ENCODE results near the gene PTPRD.

PTPRD gene

DNA sequence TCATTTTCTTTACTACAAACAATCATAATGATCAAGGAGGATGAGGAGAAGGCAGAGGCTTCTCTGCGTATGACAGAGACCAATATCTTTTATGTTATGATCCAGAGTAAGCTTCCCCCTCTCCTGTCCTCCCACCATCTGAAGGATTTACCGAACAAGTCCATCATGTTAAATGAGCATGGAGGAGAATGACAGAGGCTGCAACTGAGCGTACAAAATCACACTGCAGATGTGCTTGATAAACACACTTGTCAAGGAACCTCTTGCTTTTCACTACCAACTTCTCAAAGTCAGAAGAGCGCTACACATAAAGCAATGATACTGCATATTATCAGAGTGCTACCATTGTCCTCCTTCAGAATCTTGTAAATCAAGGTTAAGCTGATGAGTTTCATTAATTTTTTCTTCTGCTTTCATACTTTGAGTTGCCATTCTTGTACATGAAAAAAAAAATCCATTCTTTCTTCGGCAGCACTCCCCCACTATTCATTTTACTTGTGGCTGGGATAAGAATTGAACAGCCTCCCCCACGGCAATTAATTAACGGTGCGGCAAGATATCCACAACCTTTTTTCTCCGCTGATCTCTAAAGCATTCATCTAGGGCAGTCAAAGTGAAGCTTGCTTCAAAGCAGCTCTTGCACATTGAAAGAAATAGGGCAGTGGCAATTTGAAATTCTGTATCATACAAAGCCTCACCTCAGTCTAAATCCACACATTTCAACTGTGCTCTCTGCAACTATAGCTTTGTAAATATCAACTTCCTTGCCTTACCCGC, 2139.4 kb downstream of the PTPRD start:
- H2AFZ ChIP-seq (ENCODE audit: low read depth), result no peak overlapping the region

DNA sequence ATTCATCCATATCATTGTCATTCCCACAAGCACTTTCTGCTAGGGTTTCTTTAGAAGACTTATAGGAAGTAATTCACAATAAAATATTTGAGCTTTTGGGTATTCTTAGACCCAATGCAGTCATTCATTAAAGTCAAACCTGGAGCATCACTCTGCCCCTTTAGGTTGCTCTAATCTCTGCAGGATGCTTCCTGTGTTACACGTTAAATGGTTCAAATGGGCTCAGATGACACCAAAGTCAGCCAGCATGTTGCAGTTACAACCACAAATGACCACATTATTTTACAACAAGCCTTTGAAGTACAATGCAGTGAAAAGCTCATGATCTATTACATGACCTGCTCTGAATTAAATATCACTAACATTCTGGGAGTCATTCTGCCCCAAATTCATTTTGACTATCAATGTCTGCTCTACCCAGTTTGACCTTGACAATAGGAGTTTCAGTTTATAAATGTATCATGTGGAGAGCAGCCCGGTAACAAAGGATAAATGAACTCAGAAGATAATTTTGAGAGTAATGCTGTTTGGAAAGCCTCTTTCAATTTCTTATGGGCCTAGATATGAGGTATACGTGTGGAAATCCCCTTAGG, 2144.7 kb downstream of the PTPRD start:
- Histone ChIP-seq H3K4me3 (IDR thresholded peaks at IDR 0.05; ENCODE audit: insufficient read depth, low read depth, low read length) (no peak overlapping the region), H3K4me1 (ENCODE audit: low read depth, poor library complexity, severe bottlenecking) (no peaks in the 10 kb centered on the region), H3K27ac (no peak overlapping the region), H3K27me3 (ENCODE audit: insufficient read depth, low read depth) (no peaks in the 10 kb centered on the region), H4K20me1 (ENCODE audit: insufficient read depth) (no peaks in the 10 kb centered on the region), H3K4me2 (no peak overlapping the region), H3K36me3 (ENCODE audit: insufficient read depth) (no peaks in the 10 kb centered on the region), H3K9ac (no peak overlapping the region), H3K79me2 (ENCODE audit: insufficient read depth, low read depth) (no peaks in the 10 kb centered on the region), H2AFZ (ENCODE audit: low read depth) (no peak overlapping the region)
- TF ChIP-seq, protein P1, sequence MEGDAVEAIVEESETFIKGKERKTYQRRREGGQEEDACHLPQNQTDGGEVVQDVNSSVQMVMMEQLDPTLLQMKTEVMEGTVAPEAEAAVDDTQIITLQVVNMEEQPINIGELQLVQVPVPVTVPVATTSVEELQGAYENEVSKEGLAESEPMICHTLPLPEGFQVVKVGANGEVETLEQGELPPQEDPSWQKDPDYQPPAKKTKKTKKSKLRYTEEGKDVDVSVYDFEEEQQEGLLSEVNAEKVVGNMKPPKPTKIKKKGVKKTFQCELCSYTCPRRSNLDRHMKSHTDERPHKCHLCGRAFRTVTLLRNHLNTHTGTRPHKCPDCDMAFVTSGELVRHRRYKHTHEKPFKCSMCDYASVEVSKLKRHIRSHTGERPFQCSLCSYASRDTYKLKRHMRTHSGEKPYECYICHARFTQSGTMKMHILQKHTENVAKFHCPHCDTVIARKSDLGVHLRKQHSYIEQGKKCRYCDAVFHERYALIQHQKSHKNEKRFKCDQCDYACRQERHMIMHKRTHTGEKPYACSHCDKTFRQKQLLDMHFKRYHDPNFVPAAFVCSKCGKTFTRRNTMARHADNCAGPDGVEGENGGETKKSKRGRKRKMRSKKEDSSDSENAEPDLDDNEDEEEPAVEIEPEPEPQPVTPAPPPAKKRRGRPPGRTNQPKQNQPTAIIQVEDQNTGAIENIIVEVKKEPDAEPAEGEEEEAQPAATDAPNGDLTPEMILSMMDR (conservative IDR thresholded peaks at IDR 0.05; ENCODE audit: low read depth, low read length), result no peak

More for the DNA sequence above, 2139.4 kb downstream of the PTPRD start:
- TF ChIP-seq, protein P1 (conservative IDR thresholded peaks at IDR 0.05; ENCODE audit: low read depth, low read length), result no peak
- no peaks in the 10 kb centered on the region for H3K4me1 ChIP-seq (ENCODE audit: low read depth, poor library complexity, severe bottlenecking)
- H3K4me2 ChIP-seq, result no peak overlapping the region
- H3K9ac ChIP-seq, result no peak overlapping the region
- no peak overlapping the region for H3K27ac ChIP-seq
- no peaks in the 10 kb centered on the region for H3K36me3 ChIP-seq (ENCODE audit: insufficient read depth)
- H3K79me2 ChIP-seq (ENCODE audit: insufficient read depth, low read depth), result no peaks in the 10 kb centered on the region
- H3K27me3 ChIP-seq (ENCODE audit: insufficient read depth, low read depth), result no peaks in the 10 kb centered on the region
- H4K20me1 ChIP-seq (ENCODE audit: insufficient read depth), result no peaks in the 10 kb centered on the region
- no peak overlapping the region for H3K4me3 ChIP-seq (IDR thresholded peaks at IDR 0.05; ENCODE audit: insufficient read depth, low read depth, low read length)

DNA sequence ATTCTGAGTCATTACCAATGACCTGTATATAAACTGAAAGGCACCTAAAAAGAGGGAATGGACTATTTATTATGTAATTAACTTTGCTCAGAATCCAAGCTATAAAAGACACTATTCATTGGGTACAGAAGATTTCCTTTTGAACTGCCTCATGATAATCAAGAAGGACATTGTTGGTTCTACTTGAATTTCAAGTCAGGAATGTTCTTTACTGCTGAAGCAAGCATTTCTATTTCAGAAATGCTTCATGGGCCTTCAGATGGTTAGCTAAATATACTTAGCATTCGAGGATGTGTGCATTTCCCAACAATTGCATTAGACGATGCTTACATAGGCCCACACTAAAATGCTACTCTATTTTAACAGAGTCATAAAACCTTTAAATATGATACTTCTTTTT, 2155.0 kb downstream of the PTPRD start:
- no peaks in the 10 kb centered on the region for H3K4me1 ChIP-seq (ENCODE audit: low read depth, poor library complexity, severe bottlenecking)
- H3K27ac ChIP-seq, result no peak overlapping the region
- H3K79me2 ChIP-seq (ENCODE audit: insufficient read depth, low read depth), result no peaks in the 10 kb centered on the region
- TF ChIP-seq, protein P1 (conservative IDR thresholded peaks at IDR 0.05; ENCODE audit: low read depth, low read length), result no peak
- H3K36me3 ChIP-seq (ENCODE audit: insufficient read depth), result no peaks in the 10 kb centered on the region
- no peak overlapping the region for H3K9ac ChIP-seq
- no peak overlapping the region for H3K4me2 ChIP-seq
- no peaks in the 10 kb centered on the region for H3K27me3 ChIP-seq (ENCODE audit: insufficient read depth, low read depth)
- H3K4me3 ChIP-seq (IDR thresholded peaks at IDR 0.05; ENCODE audit: insufficient read depth, low read depth, low read length), result no peak overlapping the region
- no peak overlapping the region for H2AFZ ChIP-seq (ENCODE audit: low read depth)
- H4K20me1 ChIP-seq (ENCODE audit: insufficient read depth), result no peaks in the 10 kb centered on the region

DNA sequence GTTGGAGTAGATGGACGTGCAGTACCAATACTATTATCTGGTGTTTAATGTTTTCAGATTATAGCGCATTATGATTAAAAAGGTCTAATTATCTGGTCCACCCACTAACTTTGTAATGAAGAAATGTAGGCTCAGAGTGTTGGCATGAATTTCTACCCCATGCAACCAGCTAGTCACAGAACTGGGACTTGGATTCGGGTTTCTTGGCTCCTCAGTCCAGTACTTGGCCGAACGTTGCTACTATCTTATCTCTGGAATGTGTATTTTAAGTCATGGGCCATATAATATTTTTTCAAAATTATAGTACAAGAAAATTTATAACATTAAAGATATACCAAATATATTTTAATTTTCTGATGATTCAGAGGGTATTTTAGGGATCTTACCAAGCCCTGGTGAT, 2155.7 kb downstream of the PTPRD start:
- H3K27ac ChIP-seq, result no peak overlapping the region
- H4K20me1 ChIP-seq (ENCODE audit: insufficient read depth), result no peaks in the 10 kb centered on the region
- H2AFZ ChIP-seq (ENCODE audit: low read depth), result no peak overlapping the region
- no peak overlapping the region for H3K9ac ChIP-seq
- TF ChIP-seq, protein P1 (conservative IDR thresholded peaks at IDR 0.05; ENCODE audit: low read depth, low read length), result no peak
- H3K4me2 ChIP-seq, result no peak overlapping the region
- H3K4me1 ChIP-seq (ENCODE audit: low read depth, poor library complexity, severe bottlenecking), result no peaks in the 10 kb centered on the region
- no peaks in the 10 kb centered on the region for H3K27me3 ChIP-seq (ENCODE audit: insufficient read depth, low read depth)
- H3K36me3 ChIP-seq (ENCODE audit: insufficient read depth), result no peaks in the 10 kb centered on the region
- no peaks in the 10 kb centered on the region for H3K79me2 ChIP-seq (ENCODE audit: insufficient read depth, low read depth)
- no peak overlapping the region for H3K4me3 ChIP-seq (IDR thresholded peaks at IDR 0.05; ENCODE audit: insufficient read depth, low read depth, low read length)

Data from KMS-11 (cell line).